ENCODE data around the gene ALDH1A1.

GRCh38 chr9:72984991-72985390 is 32.1 kb upstream of the ALDH1A1 start:
- TF ChIP-seq CTCF (IDR thresholded peaks at IDR 0.05; ENCODE audit: low read depth, low read length) (no peak), MAX (IDR thresholded peaks at IDR 0.05; ENCODE audit: low read depth, low read length) (no peak), POLR2A (IDR thresholded peaks at IDR 0.05; ENCODE audit: extremely low read depth, insufficient read length) (no peak), MYC (IDR thresholded peaks at IDR 0.05; ENCODE audit: low read depth, low read length) (no peak)

Measured in NB4 (cell line).